A549 (cell line): ENCODE results near the gene CALCB. TPM values are rescaled to one million over a fixed set of nuclear protein-coding genes. Genes with fewer than 3 reads are reported as not detected.

ENCODE experiments used
- ATAC-seq, 2 experiments: fragments of 200-7000 bp in 1 of 2; fragments of >200 bp in 1 of 2; cut with Nextera tagmentation in 1 of 2; cut with Tn5 transposase in 1 of 2; 3 replicates each; pipeline versions ENCODE4 v1.8.0 to v1.9.1; 2018 to 2020; ENCODE audit warnings: mild to moderate bottlenecking in 1 of 2, moderate library complexity in 1 of 2
- CTCF ChIA-PET: fragments of 300-600 bp; sonication (Branson Sonifier 250); formaldehyde crosslinking; extraction: SDS; loops from one replicate; lab custom pipeline; 2021; ENCODE audit warnings: antibody characterized with exemption, inconsistent platforms; lab: Yijun Ruan, JAX
- POLR2A ChIA-PET: fragments of 350-600 bp; formaldehyde crosslinking; extraction: SDS; loops from one replicate; lab custom pipeline; 2021; ENCODE audit warnings: antibody characterized with exemption, inconsistent platforms; lab: Yijun Ruan, JAX
- DNase-seq, 2 experiments: peaks; one replicate each; pipeline versions ENCODE4 v3.0.0 to v3.0.0-alpha.2; 2011 to 2016; ENCODE audit warnings: low read depth in 1 of 2, low spot score in 1 of 2
- FAIRE-seq: peaks from 2 replicates; lab custom pipeline; 2011; peaks lifted over from hg19 to GRCh38; lab: Jason Lieb, UNC
- H3K27ac ChIP-seq, 2 experiments: fragments of >200 bp; sonication (Bioruptor Twin); formaldehyde crosslinking; 3 replicates each; pipeline ENCODE4 v1.5.1; 2016 to 2017
- H3K4me1 ChIP-seq: fragments of >200 bp; sonication (Bioruptor Twin); formaldehyde crosslinking; 3 replicates; pipeline ENCODE4 v1.6.1; 2016
- H3K4me2 ChIP-seq: fragments of >200 bp; sonication (Bioruptor Twin); formaldehyde crosslinking; 3 replicates; pipeline ENCODE4 v1.6.1; 2016
- H3K4me3 ChIP-seq: fragments of >200 bp; sonication (Bioruptor Twin); formaldehyde crosslinking; 3 replicates; pipeline ENCODE4 v1.5.1; 2016
- H3K9me3 ChIP-seq: fragments of >200 bp; sonication (Bioruptor Twin); formaldehyde crosslinking; 3 replicates; pipeline ENCODE4 v1.6.1; 2016
- CHD2 ChIP-seq: fragments of 150-350 bp; IDR thresholded peaks from 2 replicates; pipeline ENCODE4 v1.6.1; 2014; ENCODE audit warnings: low read length; ENCODE audit not compliant: partially characterized antibody
- EP300 ChIP-seq, 2 experiments: fragments of >200 bp; sonication (Bioruptor Twin); formaldehyde crosslinking; IDR thresholded peaks; 2 replicates in 1 of 2; 3 replicates in 1 of 2; pipeline ENCODE4 v1.6.1; 2016 to 2017
- ESRRA ChIP-seq: fragments of 150-350 bp; IDR thresholded peaks from 2 replicates; pipeline ENCODE4 v1.6.1; 2014; ENCODE audit warnings: mild to moderate bottlenecking, low read length, borderline replicate concordance
- FOSL2 ChIP-seq, 2 experiments: fragments of 450-650 bp in 1 of 2; fragments of >200 bp in 1 of 2; sonication (Bioruptor Twin) in 1 of 2; formaldehyde crosslinking; IDR thresholded peaks; 2 replicates each; pipeline versions ENCODE4 v1.5.0 to v1.6.1; 2016 to 2020; ENCODE audit warnings: mild to moderate bottlenecking in 1 of 2, moderate library complexity in 1 of 2
- GATA3 ChIP-seq: IDR thresholded peaks from 2 replicates; pipeline ENCODE4 v1.6.1; 2012; ENCODE audit warnings: borderline replicate concordance
- HMGXB4 ChIP-seq: fragments of 250-450 bp; sonication (Bioruptor Pico); IDR thresholded peaks from 2 replicates; pipeline ENCODE4 v1.5.0; 2021; ENCODE audit warnings: mild to moderate bottlenecking, moderate library complexity, borderline replicate concordance
- HOXA7 ChIP-seq: fragments of 250-450 bp; sonication (Bioruptor Pico); IDR thresholded peaks from 2 replicates; pipeline ENCODE4 v1.5.0; 2020; ENCODE audit warnings: mild to moderate bottlenecking, moderate library complexity
- HOXB5 ChIP-seq: fragments of 250-450 bp; sonication (Bioruptor Pico); IDR thresholded peaks from 2 replicates; pipeline ENCODE4 v1.5.0; 2020; ENCODE audit warnings: mild to moderate bottlenecking, moderate library complexity
- JUN ChIP-seq, 2 experiments: fragments of >200 bp; sonication (Bioruptor Twin); formaldehyde crosslinking; IDR thresholded peaks; 2 replicates in 1 of 2; 3 replicates in 1 of 2; pipeline ENCODE4 v1.6.1; 2016 to 2017
- KDM1A ChIP-seq: fragments of 200-600 bp; sonication (generic); IDR thresholded peaks from 2 replicates; pipeline ENCODE4 v1.6.1; 2016; ENCODE audit warnings: low read depth, mild to moderate bottlenecking
- MAZ ChIP-seq: fragments of 150-350 bp; IDR thresholded peaks from 2 replicates; pipeline ENCODE4 v1.6.1; 2014; ENCODE audit warnings: antibody characterized with exemption, low read depth, low read length, borderline replicate concordance
- NFE2L2 ChIP-seq: fragments of 150-350 bp; conservative IDR thresholded peaks from 2 replicates; pipeline ENCODE4 v1.6.1; 2014; ENCODE audit warnings: low read length
- NR3C1 ChIP-seq: fragments of >200 bp; sonication (Bioruptor Twin); formaldehyde crosslinking; IDR thresholded peaks from 3 replicates; pipeline ENCODE4 v1.6.1; 2017
- PBX3 ChIP-seq: IDR thresholded peaks from 2 replicates; pipeline ENCODE4 v1.6.1; 2012
- POLR2AphosphoS2 ChIP-seq: conservative IDR thresholded peaks from 2 replicates; pipeline ENCODE4 v1.6.1; 2012; ENCODE audit warnings: low read length, improper control_type of control experiment, inconsistent platforms
- RARB ChIP-seq: fragments of 250-450 bp; sonication (Bioruptor Pico); IDR thresholded peaks from 2 replicates; pipeline ENCODE4 v1.8.0; 2021; ENCODE audit warnings: mild to moderate bottlenecking, moderate library complexity
- RCOR1 ChIP-seq: fragments of 150-350 bp; IDR thresholded peaks from 2 replicates; pipeline ENCODE4 v1.6.1; 2014; ENCODE audit warnings: antibody characterized with exemption, low read length, low read depth
- SMC3 ChIP-seq: fragments of >200 bp; sonication (Bioruptor Twin); formaldehyde crosslinking; IDR thresholded peaks from 3 replicates; pipeline ENCODE4 v1.6.1; 2018; ENCODE audit warnings: inconsistent platforms
- SREBF2 ChIP-seq: fragments of 450-650 bp; IDR thresholded peaks from 2 replicates; pipeline ENCODE4 v1.6.1; 2014; ENCODE audit warnings: mild to moderate bottlenecking, moderate library complexity
- ZC3H11A ChIP-seq: fragments of 450-650 bp; IDR thresholded peaks from 2 replicates; pipeline ENCODE4 v1.6.1; 2014; ENCODE audit warnings: antibody characterized with exemption, mild to moderate bottlenecking
- ZSCAN20 ChIP-seq: fragments of 250-450 bp; sonication (Bioruptor Pico); IDR thresholded peaks from 2 replicates; pipeline ENCODE4 v1.8.0; 2022; ENCODE audit warnings: mild to moderate bottlenecking, moderate library complexity
- WGBS: methylation state at CpG from one replicate; pipeline ENCODE4 v1.1.6; 2017; ENCODE audit errors: missing lambda C conversion rate; 5-methylcytosine and 5-hydroxymethylcytosine counted together
- polyA plus RNA-seq, 4 experiments: library from polyadenylated mRNA; depleted of rRNA in 3 of 4; stranded (reverse); fragments of >200 nt; fragmentation: RNase III in 1 of 4; extraction: RNeasy Plus Mini Kit Qiagen cat#74134 plus additional on column Dnase treatment in 1 of 4; gene quantifications; 2 replicates in 3 of 4; 3 replicates in 1 of 4; pipeline ENCODE4 v1.2.3, GENCODE V29; 2011 to 2017
- TF ChIP-seq, protein P1 (sequence below): fragments of >200 bp; sonication (Bioruptor Twin); formaldehyde crosslinking; IDR thresholded peaks from 3 replicates; pipeline ENCODE4 v1.5.1; 2016
- TF ChIP-seq, protein P2 (sequence below): fragments of 250-450 bp; sonication (Bioruptor Pico); IDR thresholded peaks from 2 replicates; pipeline ENCODE4 v1.5.0; 2020; ENCODE audit warnings: low read depth, mild to moderate bottlenecking, moderate library complexity
- TF ChIP-seq, protein P3 (sequence below): fragments of 200-600 bp; sonication (generic); IDR thresholded peaks from 2 replicates; pipeline ENCODE4 v1.6.1; 2016; ENCODE audit warnings: antibody characterized with exemption, mild to moderate bottlenecking, moderate library complexity
- TF ChIP-seq, protein P4 (sequence below): fragments of 150-350 bp; IDR thresholded peaks from 2 replicates; pipeline ENCODE4 v1.6.1; 2014; ENCODE audit warnings: low read depth, mild to moderate bottlenecking, low read length

The CALCB gene
- polyA plus RNA-seq, 2 of the 4 experiments (the other 2 are of a cell fraction): 0.39 TPM; not detected in 1

DNA sequence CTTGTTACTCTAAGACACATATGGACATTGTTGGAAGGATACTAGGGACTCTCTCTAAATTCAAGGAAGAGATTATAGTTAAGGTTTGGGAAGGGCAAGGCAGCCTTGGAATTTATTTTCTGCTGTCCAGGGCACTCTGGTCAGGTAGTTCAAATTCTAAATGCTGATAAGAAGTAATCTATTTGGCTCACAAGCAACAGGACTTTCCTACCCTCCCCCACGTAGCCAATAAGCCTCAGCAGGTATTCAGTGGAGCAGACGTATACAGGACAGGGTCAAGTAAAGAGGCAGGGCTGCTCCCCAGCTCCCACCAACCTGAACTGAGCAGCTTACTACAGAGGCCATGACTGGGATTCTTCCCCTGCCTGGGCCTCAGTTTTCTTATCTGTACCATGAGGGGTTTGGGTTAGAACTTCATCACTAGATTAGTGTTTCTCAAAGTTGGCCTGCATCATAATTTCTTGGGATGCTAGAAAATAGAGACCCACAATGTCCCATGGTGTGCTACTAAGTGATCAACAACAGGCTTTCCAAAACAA lies 35.3 kb downstream of the CALCB start:
- Histone ChIP-seq H3K9me3 (no peaks in the 10 kb centered on the region), H3K4me3 (no peak overlapping the region), H3K4me2 (no peak overlapping the region), H3K27ac (no peak overlapping the region), H3K4me1 (no peaks in the 10 kb centered on the region)
- CTCF ChIA-PET: interaction anchor here (0.7 kb wide), 1 partner anchor 9 kb away, joined by 3 read pairs; no protein-coding TSS in a partner anchor
- 42% methylated on average over 2 of the region's 2 CpGs for WGBS
- POLR2A ChIA-PET: no interaction called here
- no peak for TF ChIP-seq NFE2L2
- no peak for TF ChIP-seq FOSL2 (IDR thresholded peaks at IDR 0.05)
- TF ChIP-seq FOSL2 (CRISPR knock-in tag; IDR thresholded peaks at IDR 0.05): no peak
- TF ChIP-seq ZC3H11A: no peak
- no peak for TF ChIP-seq MAZ
- no peak for TF ChIP-seq ZSCAN20
- no peak for TF ChIP-seq SREBF2
- TF ChIP-seq, protein P1, sequence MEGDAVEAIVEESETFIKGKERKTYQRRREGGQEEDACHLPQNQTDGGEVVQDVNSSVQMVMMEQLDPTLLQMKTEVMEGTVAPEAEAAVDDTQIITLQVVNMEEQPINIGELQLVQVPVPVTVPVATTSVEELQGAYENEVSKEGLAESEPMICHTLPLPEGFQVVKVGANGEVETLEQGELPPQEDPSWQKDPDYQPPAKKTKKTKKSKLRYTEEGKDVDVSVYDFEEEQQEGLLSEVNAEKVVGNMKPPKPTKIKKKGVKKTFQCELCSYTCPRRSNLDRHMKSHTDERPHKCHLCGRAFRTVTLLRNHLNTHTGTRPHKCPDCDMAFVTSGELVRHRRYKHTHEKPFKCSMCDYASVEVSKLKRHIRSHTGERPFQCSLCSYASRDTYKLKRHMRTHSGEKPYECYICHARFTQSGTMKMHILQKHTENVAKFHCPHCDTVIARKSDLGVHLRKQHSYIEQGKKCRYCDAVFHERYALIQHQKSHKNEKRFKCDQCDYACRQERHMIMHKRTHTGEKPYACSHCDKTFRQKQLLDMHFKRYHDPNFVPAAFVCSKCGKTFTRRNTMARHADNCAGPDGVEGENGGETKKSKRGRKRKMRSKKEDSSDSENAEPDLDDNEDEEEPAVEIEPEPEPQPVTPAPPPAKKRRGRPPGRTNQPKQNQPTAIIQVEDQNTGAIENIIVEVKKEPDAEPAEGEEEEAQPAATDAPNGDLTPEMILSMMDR: no peak
- TF ChIP-seq ESRRA: no peak
- no peak for TF ChIP-seq HOXB5
- no peak for TF ChIP-seq HMGXB4
- TF ChIP-seq SMC3: no peak
- no peak for TF ChIP-seq RCOR1
- TF ChIP-seq CHD2: no peak
- ATAC-seq (no peak), FAIRE-seq (no peak), DNase-seq (no peak)

GRCh38 chr11:15109602-15110001 lies 36.2 kb downstream of the CALCB start:
- DNase-seq: no peak
- no peak overlapping the region for H3K27ac ChIP-seq
- ChIA-PET POLR2A (no interaction called here), CTCF (interaction anchor here (4.6 kb wide), 1 partner anchor 9 kb away, joined by 21 read pairs; no protein-coding TSS in a partner anchor)
- no peak for FAIRE-seq
- H3K4me3 ChIP-seq: no peak overlapping the region
- H3K4me1 ChIP-seq: no peaks in the 10 kb centered on the region
- H3K9me3 ChIP-seq: no peaks in the 10 kb centered on the region
- 18% methylated on average over 2 of the region's 2 CpGs for WGBS
- H3K4me2 ChIP-seq: no peak overlapping the region
- no peak for ATAC-seq
- TF ChIP-seq, protein P2, sequence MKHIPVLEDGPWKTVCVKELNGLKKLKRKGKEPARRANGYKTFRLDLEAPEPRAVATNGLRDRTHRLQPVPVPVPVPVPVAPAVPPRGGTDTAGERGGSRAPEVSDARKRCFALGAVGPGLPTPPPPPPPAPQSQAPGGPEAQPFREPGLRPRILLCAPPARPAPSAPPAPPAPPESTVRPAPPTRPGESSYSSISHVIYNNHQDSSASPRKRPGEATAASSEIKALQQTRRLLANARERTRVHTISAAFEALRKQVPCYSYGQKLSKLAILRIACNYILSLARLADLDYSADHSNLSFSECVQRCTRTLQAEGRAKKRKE (CRISPR knock-in tag): no peak
- TF ChIP-seq MAZ (no peak), POLR2AphosphoS2 (no peak), HOXA7 (CRISPR knock-in tag) (no peak), RARB (CRISPR knock-in tag) (no peak), KDM1A (no peak), ZC3H11A (no peak), GATA3 (no peak), PBX3 (no peak), SREBF2 (no peak), HMGXB4 (no peak), JUN (IDR thresholded peaks at IDR 0.05) (no peak), NR3C1 (no peak), EP300 (IDR thresholded peaks at IDR 0.05) (no peak)
- TF ChIP-seq, protein P3, sequence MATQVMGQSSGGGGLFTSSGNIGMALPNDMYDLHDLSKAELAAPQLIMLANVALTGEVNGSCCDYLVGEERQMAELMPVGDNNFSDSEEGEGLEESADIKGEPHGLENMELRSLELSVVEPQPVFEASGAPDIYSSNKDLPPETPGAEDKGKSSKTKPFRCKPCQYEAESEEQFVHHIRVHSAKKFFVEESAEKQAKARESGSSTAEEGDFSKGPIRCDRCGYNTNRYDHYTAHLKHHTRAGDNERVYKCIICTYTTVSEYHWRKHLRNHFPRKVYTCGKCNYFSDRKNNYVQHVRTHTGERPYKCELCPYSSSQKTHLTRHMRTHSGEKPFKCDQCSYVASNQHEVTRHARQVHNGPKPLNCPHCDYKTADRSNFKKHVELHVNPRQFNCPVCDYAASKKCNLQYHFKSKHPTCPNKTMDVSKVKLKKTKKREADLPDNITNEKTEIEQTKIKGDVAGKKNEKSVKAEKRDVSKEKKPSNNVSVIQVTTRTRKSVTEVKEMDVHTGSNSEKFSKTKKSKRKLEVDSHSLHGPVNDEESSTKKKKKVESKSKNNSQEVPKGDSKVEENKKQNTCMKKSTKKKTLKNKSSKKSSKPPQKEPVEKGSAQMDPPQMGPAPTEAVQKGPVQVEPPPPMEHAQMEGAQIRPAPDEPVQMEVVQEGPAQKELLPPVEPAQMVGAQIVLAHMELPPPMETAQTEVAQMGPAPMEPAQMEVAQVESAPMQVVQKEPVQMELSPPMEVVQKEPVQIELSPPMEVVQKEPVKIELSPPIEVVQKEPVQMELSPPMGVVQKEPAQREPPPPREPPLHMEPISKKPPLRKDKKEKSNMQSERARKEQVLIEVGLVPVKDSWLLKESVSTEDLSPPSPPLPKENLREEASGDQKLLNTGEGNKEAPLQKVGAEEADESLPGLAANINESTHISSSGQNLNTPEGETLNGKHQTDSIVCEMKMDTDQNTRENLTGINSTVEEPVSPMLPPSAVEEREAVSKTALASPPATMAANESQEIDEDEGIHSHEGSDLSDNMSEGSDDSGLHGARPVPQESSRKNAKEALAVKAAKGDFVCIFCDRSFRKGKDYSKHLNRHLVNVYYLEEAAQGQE: no peak
- TF ChIP-seq, protein P4, sequence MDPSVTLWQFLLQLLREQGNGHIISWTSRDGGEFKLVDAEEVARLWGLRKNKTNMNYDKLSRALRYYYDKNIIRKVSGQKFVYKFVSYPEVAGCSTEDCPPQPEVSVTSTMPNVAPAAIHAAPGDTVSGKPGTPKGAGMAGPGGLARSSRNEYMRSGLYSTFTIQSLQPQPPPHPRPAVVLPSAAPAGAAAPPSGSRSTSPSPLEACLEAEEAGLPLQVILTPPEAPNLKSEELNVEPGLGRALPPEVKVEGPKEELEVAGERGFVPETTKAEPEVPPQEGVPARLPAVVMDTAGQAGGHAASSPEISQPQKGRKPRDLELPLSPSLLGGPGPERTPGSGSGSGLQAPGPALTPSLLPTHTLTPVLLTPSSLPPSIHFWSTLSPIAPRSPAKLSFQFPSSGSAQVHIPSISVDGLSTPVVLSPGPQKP: no peak
